AG04450 (cell line): ENCODE data around the gene SHOX. TPM values are rescaled to one million over a fixed set of nuclear protein-coding genes. Genes with fewer than 3 reads are reported as not detected.

ENCODE experiments used
- CTCF ChIA-PET: fragments of 300-600, 350-600 bp; formaldehyde crosslinking; extraction: SDS; loops from one replicate; lab custom pipeline; 2022; ENCODE audit warnings: antibody characterized with exemption, inconsistent platforms; lab: Charles Lee
- POLR2A ChIA-PET: fragments of 350-600 bp; formaldehyde crosslinking; extraction: SDS; loops from one replicate; lab custom pipeline; 2021; ENCODE audit warnings: antibody characterized with exemption, inconsistent platforms; lab: Yijun Ruan, JAX
- DNase-seq: peaks from one replicate; pipeline ENCODE4 v3.0.0-alpha.2; 2011; ENCODE audit warnings: low read depth, low spot score
- H3K27ac ChIP-seq: one replicate; pipeline ENCODE4 v1.5.1; 2012; ENCODE audit warnings: low read depth, low read length, control low read depth
- H3K27me3 ChIP-seq: one replicate; pipeline ENCODE4 v1.6.0; 2012; ENCODE audit warnings: low read length; ENCODE audit not compliant: control insufficient read depth, insufficient read depth
- H3K4me3 ChIP-seq: 2 replicates; pipeline ENCODE4 v1.5.1; 2011; ENCODE audit warnings: mild to moderate bottlenecking, low read depth, low read length, control low read depth
- H3K9me3 ChIP-seq: 2 replicates; pipeline ENCODE4 v1.5.1; 2012; ENCODE audit warnings: low read length; ENCODE audit not compliant: control insufficient read depth, insufficient read depth
- polyA plus RNA-seq: library from polyadenylated mRNA; depleted of rRNA; stranded (reverse); fragments of >200 nt; gene quantifications from 2 replicates; pipeline ENCODE4 v1.2.3, GENCODE V29; 2011
- TF ChIP-seq, protein P1 (sequence below): IDR thresholded peaks from 2 replicates; pipeline ENCODE4 v1.5.1; 2011; ENCODE audit warnings: low read depth, low read length, control low read depth, inconsistent platforms

Gene SHOX
- polyA plus RNA-seq, 1 experiment = not detected

DNA sequence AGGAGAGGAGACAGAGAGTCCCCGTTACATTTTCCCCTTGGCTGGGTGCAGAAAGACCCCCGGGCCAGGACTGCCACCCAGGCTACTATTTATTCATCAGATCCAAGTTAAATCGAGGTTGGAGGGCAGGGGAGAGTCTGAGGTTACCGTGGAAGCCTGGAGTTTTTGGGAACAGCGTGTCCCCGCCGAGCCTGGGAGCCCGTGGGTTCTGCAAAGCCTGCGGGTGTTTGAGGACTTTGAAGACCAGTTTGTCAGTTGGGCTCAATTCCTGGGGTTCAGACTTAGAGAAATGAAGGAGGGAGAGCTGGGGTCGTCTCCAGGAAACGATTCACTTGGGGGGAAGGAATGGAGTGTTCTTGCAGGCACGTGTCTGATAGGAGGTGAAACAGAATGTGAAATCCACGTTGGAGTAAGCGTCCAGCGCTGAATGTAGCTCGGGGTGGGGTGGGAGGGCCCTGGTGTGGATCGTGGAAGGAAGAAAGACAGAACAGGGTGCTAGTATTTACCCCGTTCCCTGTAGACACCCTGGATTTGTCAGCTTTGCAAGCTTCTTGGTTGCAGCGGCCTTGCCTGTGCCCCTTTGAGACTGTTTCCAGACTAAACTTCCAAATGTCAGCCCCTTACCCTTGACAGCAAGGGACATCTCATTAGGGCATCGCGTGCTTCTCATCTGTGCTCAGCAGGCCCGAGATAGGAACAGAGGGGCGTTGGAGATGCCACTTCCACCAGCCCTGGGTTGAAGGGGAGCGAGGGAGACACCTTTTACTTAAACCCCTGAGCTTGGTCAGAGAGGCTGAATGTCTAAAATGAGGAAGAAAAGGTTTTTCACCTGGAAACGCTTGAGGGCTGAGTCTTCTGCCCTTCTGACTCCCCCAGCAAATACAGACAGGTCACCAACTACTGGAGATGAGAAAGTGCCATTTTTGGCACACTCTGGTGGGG lies 2.7 kb downstream of the SHOX start:
- Histone ChIP-seq H3K27me3 (peaks cover 3% of the 10 kb centered on the region), H3K4me3 (no peak overlapping the region), H3K27ac (no peak overlapping the region), H3K9me3 (peaks cover 28% of the 10 kb centered on the region; the same call in 1 of the 2 replicates)
- ChIA-PET POLR2A (no interaction called here), CTCF (no interaction called here)
- no peak for DNase-seq
- TF ChIP-seq, protein P1, sequence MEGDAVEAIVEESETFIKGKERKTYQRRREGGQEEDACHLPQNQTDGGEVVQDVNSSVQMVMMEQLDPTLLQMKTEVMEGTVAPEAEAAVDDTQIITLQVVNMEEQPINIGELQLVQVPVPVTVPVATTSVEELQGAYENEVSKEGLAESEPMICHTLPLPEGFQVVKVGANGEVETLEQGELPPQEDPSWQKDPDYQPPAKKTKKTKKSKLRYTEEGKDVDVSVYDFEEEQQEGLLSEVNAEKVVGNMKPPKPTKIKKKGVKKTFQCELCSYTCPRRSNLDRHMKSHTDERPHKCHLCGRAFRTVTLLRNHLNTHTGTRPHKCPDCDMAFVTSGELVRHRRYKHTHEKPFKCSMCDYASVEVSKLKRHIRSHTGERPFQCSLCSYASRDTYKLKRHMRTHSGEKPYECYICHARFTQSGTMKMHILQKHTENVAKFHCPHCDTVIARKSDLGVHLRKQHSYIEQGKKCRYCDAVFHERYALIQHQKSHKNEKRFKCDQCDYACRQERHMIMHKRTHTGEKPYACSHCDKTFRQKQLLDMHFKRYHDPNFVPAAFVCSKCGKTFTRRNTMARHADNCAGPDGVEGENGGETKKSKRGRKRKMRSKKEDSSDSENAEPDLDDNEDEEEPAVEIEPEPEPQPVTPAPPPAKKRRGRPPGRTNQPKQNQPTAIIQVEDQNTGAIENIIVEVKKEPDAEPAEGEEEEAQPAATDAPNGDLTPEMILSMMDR = no peak

DNA sequence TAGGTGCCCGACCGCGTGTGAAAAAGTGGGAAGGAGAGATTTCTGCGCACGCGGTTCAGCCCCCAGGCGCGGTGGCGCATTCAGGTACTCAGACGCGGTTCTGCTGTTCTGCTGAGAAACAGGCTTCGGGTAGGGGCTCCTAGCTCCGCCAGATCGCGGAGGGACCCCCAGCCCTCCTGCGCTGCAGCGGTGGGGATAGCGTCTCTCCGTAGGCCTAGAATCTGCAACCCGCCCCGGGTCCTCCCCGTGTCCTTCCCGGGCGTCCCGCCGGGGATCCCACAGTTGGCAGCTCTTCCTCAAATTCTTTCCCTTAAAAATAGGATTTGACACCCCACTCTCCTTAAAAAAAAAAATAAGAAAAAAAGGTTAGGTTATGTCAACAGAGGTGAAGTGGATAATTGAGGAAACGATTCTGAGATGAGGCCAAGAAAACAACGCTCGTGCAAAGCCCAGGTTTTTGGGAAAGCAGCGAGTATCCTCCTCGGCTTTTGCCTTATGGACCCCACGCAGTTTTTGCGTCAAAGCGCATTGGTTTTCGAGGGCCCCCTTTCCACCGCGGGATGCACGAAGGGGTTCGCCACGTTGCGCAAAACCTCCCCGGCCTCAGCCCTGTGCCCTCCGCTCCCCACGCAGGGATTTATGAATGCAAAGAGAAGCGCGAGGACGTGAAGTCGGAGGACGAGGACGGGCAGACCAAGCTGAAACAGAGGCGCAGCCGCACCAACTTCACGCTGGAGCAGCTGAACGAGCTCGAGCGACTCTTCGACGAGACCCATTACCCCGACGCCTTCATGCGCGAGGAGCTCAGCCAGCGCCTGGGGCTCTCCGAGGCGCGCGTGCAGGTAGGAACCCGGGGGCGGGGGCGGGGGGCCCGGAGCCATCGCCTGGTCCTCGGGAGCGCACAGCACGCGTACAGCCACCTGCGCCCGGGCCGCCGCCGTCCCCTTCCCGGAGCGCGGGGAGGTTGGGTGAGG lies 3.7 kb downstream of the SHOX start:
- no peak overlapping the region for H3K27ac ChIP-seq
- POLR2A ChIA-PET = no interaction called here
- peaks cover 28% of the 10 kb centered on the region; the same call in 1 of the 2 replicates for H3K9me3 ChIP-seq
- H3K4me3 ChIP-seq = no peak overlapping the region
- no peak for DNase-seq
- CTCF ChIA-PET = no interaction called here
- TF ChIP-seq, protein P1 = no peak
- peaks cover 3% of the 10 kb centered on the region for H3K27me3 ChIP-seq

DNA sequence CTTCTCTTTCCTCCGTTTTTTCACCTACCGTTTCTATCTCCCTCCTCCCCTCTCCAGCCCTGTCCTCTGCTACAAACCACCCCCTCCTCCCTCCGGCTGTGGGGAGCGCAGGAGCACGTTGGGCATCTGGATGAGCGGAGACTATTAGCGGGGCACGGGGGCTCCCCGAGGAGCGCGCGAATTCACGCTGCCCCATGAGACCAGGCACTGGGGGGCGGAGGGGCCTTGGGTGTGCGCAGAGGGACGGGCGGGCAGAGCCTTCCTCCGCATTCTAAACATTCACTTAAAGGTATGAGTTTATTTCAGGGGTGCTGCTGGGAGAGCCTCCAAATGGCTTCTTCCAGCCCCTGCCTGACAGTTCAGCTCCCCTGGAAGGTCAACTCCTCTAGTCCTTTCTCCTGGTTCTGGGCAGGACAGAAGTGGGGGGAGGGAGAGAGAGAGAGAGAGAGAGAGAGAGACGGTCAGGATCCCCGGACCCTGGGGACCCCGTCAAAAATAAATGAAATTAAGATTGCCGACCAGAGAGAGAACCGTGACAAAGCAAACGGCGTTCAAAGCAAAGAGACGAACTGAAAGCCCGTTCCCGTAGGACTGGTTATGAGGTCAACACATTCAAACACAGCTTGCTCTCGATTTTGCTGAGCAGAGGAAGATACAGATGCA lies 5.0 kb downstream of the SHOX start:
- no peak for DNase-seq
- TF ChIP-seq, protein P1 = no peak
- Histone ChIP-seq H3K27ac (no peak overlapping the region), H3K4me3 (no peak overlapping the region), H3K27me3 (peaks cover 3% of the 10 kb centered on the region), H3K9me3 (peaks cover 17% of the 10 kb centered on the region; the same call in 1 of the 2 replicates)
- POLR2A ChIA-PET = no interaction called here
- CTCF ChIA-PET = no interaction called here

DNA sequence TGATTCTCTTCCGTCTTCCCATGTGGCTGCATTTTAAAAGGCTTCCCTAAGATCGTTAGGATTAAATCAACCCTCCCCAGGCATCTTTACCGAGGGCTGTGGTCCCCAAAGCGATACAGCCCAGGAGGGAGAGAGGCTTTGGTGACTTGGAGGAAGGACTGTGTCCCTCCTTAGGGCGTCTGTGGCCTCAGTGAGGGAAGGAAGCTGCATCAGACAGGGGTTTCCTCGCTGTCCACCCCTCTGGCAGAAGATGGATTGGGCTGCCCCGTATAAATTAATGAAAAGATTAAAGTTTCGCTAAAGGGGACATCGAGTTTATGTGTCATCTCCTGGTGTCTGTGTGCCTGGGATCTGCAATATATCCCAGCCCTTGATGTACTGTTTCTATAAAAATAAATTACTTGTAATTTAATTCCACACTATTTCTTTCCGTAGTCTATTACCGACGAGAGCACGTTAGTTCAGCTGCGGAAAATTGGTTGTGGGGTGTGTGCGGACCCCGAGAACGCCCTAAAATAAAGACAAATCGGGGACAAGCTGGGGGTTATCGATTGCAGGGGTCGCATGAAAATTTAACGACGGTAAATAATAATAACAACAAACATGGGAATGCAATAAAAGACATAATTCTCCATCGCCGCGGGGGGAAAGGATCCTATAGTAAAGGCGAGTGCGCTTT lies 6.5 kb downstream of the SHOX start:
- TF ChIP-seq, protein P1 = no peak
- peaks cover 3% of the 10 kb centered on the region for H3K27me3 ChIP-seq
- POLR2A ChIA-PET = no interaction called here
- no peak overlapping the region for H3K4me3 ChIP-seq
- peaks cover 17% of the 10 kb centered on the region; the same call in 1 of the 2 replicates for H3K9me3 ChIP-seq
- CTCF ChIA-PET = no interaction called here
- no peak for DNase-seq
- no peak overlapping the region for H3K27ac ChIP-seq
